ENCODE data around the gene RECK.

The RECK gene

DNA sequence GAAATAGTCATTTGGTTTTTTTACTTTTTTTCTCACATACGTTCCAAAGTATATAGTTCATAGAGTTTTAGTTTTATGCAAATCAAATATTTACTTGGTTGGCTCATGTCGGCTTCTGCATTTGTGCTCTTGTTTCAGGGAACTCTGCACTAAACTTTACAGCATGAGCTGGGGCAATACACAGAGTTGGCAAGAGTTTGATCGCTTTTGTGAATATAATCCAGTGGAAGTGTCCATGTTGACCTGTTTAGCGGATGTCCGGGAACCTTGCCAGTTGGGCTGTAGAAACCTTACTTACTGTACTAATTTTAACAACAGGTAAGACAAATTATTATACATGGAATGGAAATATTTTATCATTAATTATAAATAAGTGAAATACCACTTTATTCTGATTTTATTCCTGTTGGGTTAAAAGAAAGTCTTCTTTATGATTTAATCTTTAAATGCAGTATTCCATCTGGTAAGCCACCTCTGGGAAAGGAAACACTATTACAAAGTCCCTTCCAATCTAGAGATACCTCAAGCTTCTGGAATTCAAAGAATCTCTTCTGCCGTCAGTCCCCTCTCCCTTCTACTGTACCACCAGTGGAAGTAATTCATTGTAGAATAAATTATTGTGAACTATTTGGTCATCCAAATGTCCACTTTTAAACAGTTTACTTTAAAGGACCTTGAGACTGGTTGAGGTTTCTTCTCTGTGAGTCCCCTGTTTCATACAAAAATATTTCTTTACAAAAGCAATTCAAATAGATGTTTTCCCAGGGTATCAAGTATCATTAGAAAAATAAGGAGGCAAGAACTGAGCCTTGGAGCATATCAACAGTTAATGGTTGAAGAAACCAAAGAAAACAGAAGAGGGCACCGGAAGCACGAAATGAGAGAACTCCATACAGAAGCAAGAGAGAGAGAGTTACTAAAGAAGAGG lies 54.6 kb downstream of the RECK start:
- no peak overlapping the region for H3K27ac ChIP-seq
- TF ChIP-seq, protein P1, sequence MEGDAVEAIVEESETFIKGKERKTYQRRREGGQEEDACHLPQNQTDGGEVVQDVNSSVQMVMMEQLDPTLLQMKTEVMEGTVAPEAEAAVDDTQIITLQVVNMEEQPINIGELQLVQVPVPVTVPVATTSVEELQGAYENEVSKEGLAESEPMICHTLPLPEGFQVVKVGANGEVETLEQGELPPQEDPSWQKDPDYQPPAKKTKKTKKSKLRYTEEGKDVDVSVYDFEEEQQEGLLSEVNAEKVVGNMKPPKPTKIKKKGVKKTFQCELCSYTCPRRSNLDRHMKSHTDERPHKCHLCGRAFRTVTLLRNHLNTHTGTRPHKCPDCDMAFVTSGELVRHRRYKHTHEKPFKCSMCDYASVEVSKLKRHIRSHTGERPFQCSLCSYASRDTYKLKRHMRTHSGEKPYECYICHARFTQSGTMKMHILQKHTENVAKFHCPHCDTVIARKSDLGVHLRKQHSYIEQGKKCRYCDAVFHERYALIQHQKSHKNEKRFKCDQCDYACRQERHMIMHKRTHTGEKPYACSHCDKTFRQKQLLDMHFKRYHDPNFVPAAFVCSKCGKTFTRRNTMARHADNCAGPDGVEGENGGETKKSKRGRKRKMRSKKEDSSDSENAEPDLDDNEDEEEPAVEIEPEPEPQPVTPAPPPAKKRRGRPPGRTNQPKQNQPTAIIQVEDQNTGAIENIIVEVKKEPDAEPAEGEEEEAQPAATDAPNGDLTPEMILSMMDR (IDR thresholded peaks at IDR 0.05), result peak; percentile 18; the same call in 1 of the 2 replicates
- TF ChIP-seq ZFX (IDR thresholded peaks at IDR 0.05; ENCODE audit: borderline replicate concordance), result no peak

DNA sequence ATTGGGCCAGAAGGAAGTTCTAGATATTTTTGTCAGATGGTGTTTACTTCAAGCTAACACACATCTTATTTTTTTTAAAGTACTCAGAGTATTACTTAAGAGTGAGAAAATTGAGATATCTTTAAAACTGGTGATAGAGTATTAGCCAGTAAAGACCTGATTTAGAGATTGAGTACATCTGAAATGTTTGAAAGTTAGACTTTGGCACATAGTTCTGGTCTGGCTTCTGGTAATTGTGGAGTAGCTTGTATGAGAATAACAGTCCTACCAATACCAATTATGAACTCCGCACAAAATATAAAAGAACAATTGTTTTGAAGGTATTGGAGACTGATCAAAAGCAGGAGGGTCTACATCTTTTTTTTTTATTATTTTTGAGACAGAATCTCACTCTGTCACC lies 55.3 kb downstream of the RECK start:
- H3K27ac ChIP-seq, result no peak overlapping the region
- TF ChIP-seq, protein P1 (IDR thresholded peaks at IDR 0.05), result no peak
- TF ChIP-seq ZFX (IDR thresholded peaks at IDR 0.05; ENCODE audit: borderline replicate concordance), result no peak

DNA sequence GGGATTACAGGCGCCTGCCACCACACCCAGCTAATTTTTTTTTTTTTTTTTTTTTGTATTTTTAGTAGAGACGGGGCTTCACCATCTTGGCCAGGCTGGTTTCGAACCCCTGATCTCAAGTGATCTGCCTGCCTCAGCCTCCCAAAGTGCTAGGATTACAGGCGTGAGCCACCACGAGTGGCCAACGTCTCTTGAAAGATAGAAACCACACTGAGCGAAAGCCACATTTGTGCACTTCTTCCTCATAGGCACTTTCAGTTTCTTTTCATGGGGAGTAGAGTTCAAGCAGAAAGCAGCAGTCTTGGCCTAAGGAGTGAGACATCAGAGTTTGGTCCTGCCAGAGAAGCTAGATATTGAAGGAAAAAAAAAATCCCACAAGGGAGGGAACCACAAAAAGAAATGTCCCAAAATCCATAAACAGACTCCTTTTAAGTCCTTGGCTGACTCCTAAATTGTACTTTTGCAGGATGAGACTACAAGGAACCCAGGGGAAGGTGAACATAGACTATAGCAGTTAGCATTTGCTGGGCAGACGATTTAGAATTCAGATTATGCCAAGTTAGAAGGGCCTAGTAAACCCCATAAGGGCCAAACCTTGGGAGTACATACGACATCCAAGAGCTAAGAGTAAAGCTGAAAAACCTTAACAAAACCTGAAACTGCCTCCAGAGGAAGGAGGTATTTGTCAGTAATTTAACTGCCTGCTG lies 55.9 kb downstream of the RECK start:
- TF ChIP-seq ZFX (IDR thresholded peaks at IDR 0.05; ENCODE audit: borderline replicate concordance), result no peak
- TF ChIP-seq, protein P1 (IDR thresholded peaks at IDR 0.05), result no peak
- H3K27ac ChIP-seq, result no peak overlapping the region

DNA sequence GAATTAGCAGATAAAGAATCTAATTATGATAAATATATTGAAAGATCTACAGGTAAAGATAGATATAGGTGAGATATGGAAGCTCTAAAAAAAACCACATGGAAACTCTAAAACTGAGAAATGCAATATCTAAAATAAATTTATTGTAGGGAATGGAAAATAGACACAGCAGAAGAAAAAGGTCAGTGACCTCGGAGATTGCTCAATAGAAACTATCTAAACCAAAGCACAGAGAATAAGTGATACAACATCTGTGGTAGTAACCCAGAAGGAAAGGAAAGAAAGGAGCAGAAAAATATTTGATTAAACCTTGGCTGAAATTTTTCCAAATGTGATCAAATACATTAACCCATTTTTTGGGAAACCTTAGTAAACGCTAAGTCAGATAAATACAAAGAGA lies 56.7 kb downstream of the RECK start:
- H3K27ac ChIP-seq, result no peak overlapping the region
- TF ChIP-seq, protein P1 (IDR thresholded peaks at IDR 0.05), result no peak
- TF ChIP-seq ZFX (IDR thresholded peaks at IDR 0.05; ENCODE audit: borderline replicate concordance), result no peak

DNA sequence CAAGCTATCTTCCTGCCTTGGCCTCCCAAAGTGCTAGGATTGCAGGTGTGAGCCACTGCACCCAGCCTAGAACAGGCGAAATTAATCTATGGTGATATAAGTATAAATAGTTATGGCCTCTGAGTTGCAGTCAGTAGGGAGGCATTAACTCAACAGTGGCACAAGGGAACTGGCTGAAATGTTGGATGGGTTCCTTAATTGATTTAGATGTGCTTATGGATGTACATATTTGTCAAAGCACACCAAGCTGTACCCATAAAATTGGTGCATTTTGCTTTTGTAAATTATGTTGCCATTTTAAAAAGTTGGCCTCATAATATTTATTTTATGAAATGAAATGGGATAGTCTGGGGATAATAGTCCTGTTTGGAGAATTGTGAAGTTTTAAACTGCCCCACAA lies 63.0 kb downstream of the RECK start:
- no peak for TF ChIP-seq ZFX (IDR thresholded peaks at IDR 0.05; ENCODE audit: borderline replicate concordance)
- TF ChIP-seq, protein P1 (IDR thresholded peaks at IDR 0.05), result no peak
- peak overlapping the region; percentile 65 for H3K27ac ChIP-seq

DNA sequence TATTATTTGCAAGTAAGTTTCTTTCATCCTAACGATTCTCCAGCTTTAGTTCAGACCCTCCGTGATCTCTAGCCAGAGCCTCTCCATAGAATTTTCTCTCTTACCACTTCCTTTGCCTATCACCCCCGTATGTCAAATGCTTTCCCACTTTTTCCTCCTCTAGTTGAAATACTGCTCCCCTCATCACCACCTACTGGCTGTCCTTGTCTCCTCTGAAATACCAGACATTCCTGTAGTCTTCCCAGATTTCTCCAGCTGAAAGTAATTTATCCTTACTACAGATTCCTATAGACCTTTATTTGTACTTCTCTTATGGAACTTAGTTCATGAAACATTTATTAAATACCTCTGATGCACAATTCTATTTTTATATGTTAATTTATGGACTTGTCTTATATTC lies 63.8 kb downstream of the RECK start:
- no peak for TF ChIP-seq ZFX (IDR thresholded peaks at IDR 0.05; ENCODE audit: borderline replicate concordance)
- TF ChIP-seq, protein P1 (IDR thresholded peaks at IDR 0.05), result no peak
- peak overlapping the region; percentile 65; the same call in 1 of the 2 replicates for H3K27ac ChIP-seq
